DND-41 (cell line): ENCODE results near the gene POLD2.

Source experiments
- ATAC-seq: fragments of 200-7000 bp; cut with Tn5 transposase; 3 replicates; pipeline ENCODE4 v1.9.1; 2021; ENCODE audit warnings: low read depth; ENCODE audit not compliant: insufficient read depth
- DNase-seq: peaks from one replicate; pipeline ENCODE4 v3.0.0-alpha.2; 2020
- H2AFZ ChIP-seq: 2 replicates; pipeline ENCODE4 v1.6.0; 2012; ENCODE audit warnings: low read depth, low read length
- H3K27ac ChIP-seq: 2 replicates; pipeline ENCODE4 v1.5.1; 2012; ENCODE audit warnings: low read length, inconsistent platforms
- H3K27me3 ChIP-seq: fragments of 200-600 bp; sonication (generic); 2 replicates; pipeline ENCODE4 v1.6.0; 2012; ENCODE audit warnings: low read length, mild to moderate bottlenecking, inconsistent platforms; ENCODE audit not compliant: insufficient read depth, poor library complexity
- H3K36me3 ChIP-seq: 2 replicates; pipeline ENCODE4 v1.5.1; 2012; ENCODE audit warnings: low read length, inconsistent platforms; ENCODE audit not compliant: insufficient read depth
- H3K4me1 ChIP-seq: 2 replicates; pipeline ENCODE4 v1.5.1; 2012; ENCODE audit warnings: mild to moderate bottlenecking, low read length; ENCODE audit not compliant: insufficient read depth
- H3K4me2 ChIP-seq: 2 replicates; pipeline ENCODE4 v1.6.0; 2012; ENCODE audit warnings: mild to moderate bottlenecking, moderate library complexity, low read length, inconsistent platforms; ENCODE audit not compliant: insufficient read depth
- H3K4me3 ChIP-seq, 2 experiments: fragments of 200-600 bp in 1 of 2; shearing (Covaris generic) in 1 of 2; 2 replicates each; pipeline ENCODE4 v1.5.1; 2012 to 2016; ENCODE audit warnings: inconsistent platforms in 2 of 2, low read length in 2 of 2, mild to moderate bottlenecking in 2 of 2, low read depth in 1 of 2, moderate library complexity in 1 of 2
- H3K79me2 ChIP-seq: 2 replicates; pipeline ENCODE4 v1.6.0; 2012; ENCODE audit warnings: low read length, inconsistent platforms; ENCODE audit not compliant: insufficient read depth
- H3K9ac ChIP-seq: 2 replicates; pipeline ENCODE4 v1.6.0; 2012; ENCODE audit warnings: low read depth, mild to moderate bottlenecking, inconsistent platforms, low read length, moderate library complexity
- H3K9me3 ChIP-seq: 2 replicates; pipeline ENCODE4 v1.5.1; 2012; ENCODE audit warnings: low read length, moderate library complexity, mild to moderate bottlenecking, inconsistent platforms; ENCODE audit not compliant: insufficient read depth, severe bottlenecking
- H4K20me1 ChIP-seq: 2 replicates; pipeline ENCODE4 v1.6.0; 2012; ENCODE audit warnings: low read length; ENCODE audit not compliant: insufficient read depth
- EZH2 ChIP-seq: IDR thresholded peaks from 3 replicates; pipeline ENCODE4 v1.6.1; 2012; ENCODE audit warnings: borderline replicate concordance, low read depth, mild to moderate bottlenecking, moderate library complexity, low read length, inconsistent platforms; ENCODE audit not compliant: severe bottlenecking
- TF ChIP-seq, protein P1 (sequence below): IDR thresholded peaks from 2 replicates; pipeline ENCODE4 v1.5.1; 2012; ENCODE audit warnings: borderline replicate concordance, low read length, moderate library complexity, mild to moderate bottlenecking; ENCODE audit not compliant: poor library complexity, severe bottlenecking; ENCODE audit errors: extremely low read depth

POLD2 gene

DNA sequence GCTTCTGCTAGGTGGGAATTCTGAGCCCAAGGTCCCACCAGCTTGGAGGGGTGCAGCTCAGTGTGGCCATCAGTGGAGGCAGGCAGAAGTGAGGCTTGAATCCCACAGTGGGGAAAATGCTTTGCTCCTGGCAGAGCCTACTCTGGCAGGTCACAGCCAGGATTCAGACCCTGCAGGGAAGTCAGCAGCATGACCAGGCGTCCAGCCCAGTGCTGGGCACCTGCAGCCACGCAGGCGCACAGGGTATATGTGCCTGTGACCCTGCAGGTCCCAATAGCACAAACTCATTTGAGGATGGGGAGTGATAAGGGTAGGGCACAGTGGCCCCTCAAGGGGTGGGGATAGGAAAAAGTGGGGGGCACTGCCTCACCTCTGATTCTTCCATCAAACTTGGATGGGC is 27.6 kb downstream of the POLD2 start:
- H3K27ac ChIP-seq, result peak overlapping the region; percentile 97
- H3K36me3 ChIP-seq, result no peaks in the 10 kb centered on the region
- no peaks in the 10 kb centered on the region for H3K79me2 ChIP-seq
- H3K4me2 ChIP-seq, result no peak overlapping the region
- H4K20me1 ChIP-seq, result no peaks in the 10 kb centered on the region
- ATAC-seq (no peak), DNase-seq (no peak)
- TF ChIP-seq, protein P1, sequence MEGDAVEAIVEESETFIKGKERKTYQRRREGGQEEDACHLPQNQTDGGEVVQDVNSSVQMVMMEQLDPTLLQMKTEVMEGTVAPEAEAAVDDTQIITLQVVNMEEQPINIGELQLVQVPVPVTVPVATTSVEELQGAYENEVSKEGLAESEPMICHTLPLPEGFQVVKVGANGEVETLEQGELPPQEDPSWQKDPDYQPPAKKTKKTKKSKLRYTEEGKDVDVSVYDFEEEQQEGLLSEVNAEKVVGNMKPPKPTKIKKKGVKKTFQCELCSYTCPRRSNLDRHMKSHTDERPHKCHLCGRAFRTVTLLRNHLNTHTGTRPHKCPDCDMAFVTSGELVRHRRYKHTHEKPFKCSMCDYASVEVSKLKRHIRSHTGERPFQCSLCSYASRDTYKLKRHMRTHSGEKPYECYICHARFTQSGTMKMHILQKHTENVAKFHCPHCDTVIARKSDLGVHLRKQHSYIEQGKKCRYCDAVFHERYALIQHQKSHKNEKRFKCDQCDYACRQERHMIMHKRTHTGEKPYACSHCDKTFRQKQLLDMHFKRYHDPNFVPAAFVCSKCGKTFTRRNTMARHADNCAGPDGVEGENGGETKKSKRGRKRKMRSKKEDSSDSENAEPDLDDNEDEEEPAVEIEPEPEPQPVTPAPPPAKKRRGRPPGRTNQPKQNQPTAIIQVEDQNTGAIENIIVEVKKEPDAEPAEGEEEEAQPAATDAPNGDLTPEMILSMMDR, result no peak
- H3K27me3 ChIP-seq, result no peaks in the 10 kb centered on the region
- peaks cover 71% of the 10 kb centered on the region for H3K4me1 ChIP-seq
- no peak overlapping the region; a peak in 1 of 4 replicates for H3K4me3 ChIP-seq
- H2AFZ ChIP-seq, result peak overlapping the region; percentile 19; the same call in 1 of the 2 replicates
- peak overlapping the region; percentile 59 for H3K9ac ChIP-seq
- H3K9me3 ChIP-seq, result peaks cover 3% of the 10 kb centered on the region

DNA sequence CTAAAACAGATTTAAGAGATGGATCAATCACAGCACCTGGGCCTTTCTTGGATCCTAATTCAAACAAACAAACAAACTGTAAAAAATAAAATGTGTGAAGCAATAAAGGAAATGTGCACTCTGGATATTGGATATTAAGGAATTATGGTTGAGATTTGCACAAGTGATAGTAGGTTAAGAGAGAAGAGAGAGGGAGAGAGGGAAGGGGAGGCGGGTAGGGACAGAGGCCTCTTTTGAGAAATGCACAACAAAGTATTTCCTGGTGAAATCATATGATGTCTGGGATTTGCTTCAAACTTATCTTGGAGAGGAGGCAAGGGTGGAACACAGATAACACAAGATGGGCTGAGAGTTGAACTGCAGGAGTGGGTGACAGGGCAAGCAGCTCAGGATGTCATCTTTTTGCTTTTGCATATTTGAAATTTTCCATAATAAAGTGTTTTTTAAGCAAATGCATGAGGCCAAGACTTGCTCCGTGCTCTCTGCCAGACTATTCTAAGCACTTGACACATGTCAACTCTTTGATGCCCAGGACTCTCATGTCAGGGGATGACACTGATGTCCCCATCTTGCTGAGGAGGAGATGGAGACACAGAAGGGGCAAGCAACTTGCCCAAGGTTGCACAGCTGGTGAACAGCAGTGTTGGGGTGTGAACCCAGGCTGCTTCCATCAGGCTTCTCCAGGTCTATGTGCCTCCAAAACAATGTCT is 28.3 kb downstream of the POLD2 start:
- Histone ChIP-seq H2AFZ (no peak overlapping the region), H3K27ac (peak overlapping the region; percentile 97), H3K9ac (peak overlapping the region; percentile 59; the same call in 1 of the 2 replicates), H3K27me3 (no peaks in the 10 kb centered on the region), H3K4me1 (peaks cover 63% of the 10 kb centered on the region), H3K79me2 (no peaks in the 10 kb centered on the region), H3K9me3 (peaks cover 3% of the 10 kb centered on the region), H3K36me3 (no peaks in the 10 kb centered on the region), H4K20me1 (no peaks in the 10 kb centered on the region), H3K4me2 (no peak overlapping the region), H3K4me3 (no peak overlapping the region)
- ATAC-seq (no peak), DNase-seq (no peak)
- TF ChIP-seq, protein P1, result no peak
- no peak for TF ChIP-seq EZH2

DNA sequence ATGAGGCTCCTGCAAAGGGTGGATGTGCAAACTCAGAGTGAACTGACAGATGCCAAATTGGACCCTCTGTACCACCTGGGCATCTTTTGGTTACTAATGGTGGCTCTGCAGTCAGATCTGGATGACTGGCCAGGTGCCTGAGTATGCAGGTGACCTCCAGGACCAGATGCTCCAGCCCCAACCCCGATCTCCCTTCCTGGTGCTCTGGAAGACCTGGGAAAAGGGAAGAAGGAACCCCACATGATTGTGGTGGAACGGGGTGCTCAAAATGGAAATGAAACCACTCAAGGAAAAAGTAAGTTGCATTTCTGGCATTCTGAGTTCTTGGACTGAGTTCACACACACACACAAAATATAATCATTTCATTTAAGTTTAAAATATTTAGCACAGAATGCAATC is 29.0 kb downstream of the POLD2 start:
- Histone ChIP-seq H3K79me2 (no peaks in the 10 kb centered on the region), H3K36me3 (no peaks in the 10 kb centered on the region), H3K9ac (peak overlapping the region; percentile 21; the same call in 1 of the 2 replicates), H3K4me3 (no peak overlapping the region), H4K20me1 (no peaks in the 10 kb centered on the region), H3K27ac (peak overlapping the region; percentile 97), H3K4me2 (no peak overlapping the region), H3K9me3 (peaks cover 3% of the 10 kb centered on the region), H2AFZ (0 out of 2 replicates have a peak overlapping the region, but pooled peaks have one; percentile 6), H3K27me3 (no peaks in the 10 kb centered on the region), H3K4me1 (peaks cover 57% of the 10 kb centered on the region)
- DNase-seq, result no peak
- TF ChIP-seq, protein P1, result no peak
- TF ChIP-seq EZH2, result no peak
- ATAC-seq, result no peak
